ENCODE results near the gene GHRL. TPM values are rescaled to one million over a fixed set of nuclear protein-coding genes. Genes with fewer than 3 reads are reported as not detected.

The GHRL gene
- total and polyA plus RNA-seq, 2 donors (not counting 3 experiments of a cell fraction or from before 2014, with no cell fraction given) = not detected

GRCh38 chr3:10336761-10337160, 44.0 kb upstream of the GHRL start:
- H3K9ac ChIP-seq (replicated peaks; ENCODE audit: extremely low read depth, insufficient read depth, low read length) = no peak overlapping the region
- dilution Hi-C loops (cut with MboI; ENCODE audit: extremely low pct_ligation_motif_present, low sequenced_read_pairs) (no loop called here), intact Hi-C loops (cut with micrococcal nuclease) (no loop called here)
- ChIA-PET POLR2A (no interaction called here), CTCF (interaction anchor here (1.0 to 1.5 kb wide), 4 partner anchors 10 to 402 kb away, joined by 3 to 5 read pairs (median 3); partner anchors contain the start of gene SEC13)
- no peaks in the 10 kb centered on the region for H3K4me1 ChIP-seq (ENCODE audit: control insufficient read depth, extremely low read depth, insufficient read depth, low read length)
- no peak overlapping the region for H3K4me2 ChIP-seq (ENCODE audit: insufficient read depth, low read length)
- DNase-seq (ENCODE audit: low read depth, low spot score) (no peak), FAIRE-seq (no peak)
- TF ChIP-seq, protein P1, sequence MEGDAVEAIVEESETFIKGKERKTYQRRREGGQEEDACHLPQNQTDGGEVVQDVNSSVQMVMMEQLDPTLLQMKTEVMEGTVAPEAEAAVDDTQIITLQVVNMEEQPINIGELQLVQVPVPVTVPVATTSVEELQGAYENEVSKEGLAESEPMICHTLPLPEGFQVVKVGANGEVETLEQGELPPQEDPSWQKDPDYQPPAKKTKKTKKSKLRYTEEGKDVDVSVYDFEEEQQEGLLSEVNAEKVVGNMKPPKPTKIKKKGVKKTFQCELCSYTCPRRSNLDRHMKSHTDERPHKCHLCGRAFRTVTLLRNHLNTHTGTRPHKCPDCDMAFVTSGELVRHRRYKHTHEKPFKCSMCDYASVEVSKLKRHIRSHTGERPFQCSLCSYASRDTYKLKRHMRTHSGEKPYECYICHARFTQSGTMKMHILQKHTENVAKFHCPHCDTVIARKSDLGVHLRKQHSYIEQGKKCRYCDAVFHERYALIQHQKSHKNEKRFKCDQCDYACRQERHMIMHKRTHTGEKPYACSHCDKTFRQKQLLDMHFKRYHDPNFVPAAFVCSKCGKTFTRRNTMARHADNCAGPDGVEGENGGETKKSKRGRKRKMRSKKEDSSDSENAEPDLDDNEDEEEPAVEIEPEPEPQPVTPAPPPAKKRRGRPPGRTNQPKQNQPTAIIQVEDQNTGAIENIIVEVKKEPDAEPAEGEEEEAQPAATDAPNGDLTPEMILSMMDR (IDR thresholded peaks at IDR 0.05; ENCODE audit: extremely low read depth in 1 of 2, insufficient read depth in 1 of 2, low read depth in 1 of 2, low read length in 2 of 2) = no peak
- TF ChIP-seq MYC (IDR thresholded peaks at IDR 0.05; ENCODE audit: low read depth, low read length) (no peak), MAX (IDR thresholded peaks at IDR 0.05; ENCODE audit: insufficient read depth, insufficient read length) (no peak), GATA2 (IDR thresholded peaks at IDR 0.05; ENCODE audit: insufficient read depth, insufficient read length, low read depth, low read length) (no peak), JUN (IDR thresholded peaks at IDR 0.05; ENCODE audit: borderline replicate concordance, insufficient read depth, insufficient read length, low read depth) (no peak), EZH2 (IDR thresholded peaks at IDR 0.05; ENCODE audit: borderline replicate concordance, low read depth, low read length, severe bottlenecking) (no peak)
- peaks cover 0 to 2% of the 10 kb centered on the region in 2 experiments for H3K27me3 ChIP-seq (ENCODE audit: control insufficient read depth in 2 of 2, insufficient read depth in 2 of 2, low read length in 2 of 2)
- no peaks in the 10 kb centered on the region for H3K9me1 ChIP-seq (replicated peaks; ENCODE audit: control insufficient read depth, extremely low read depth, insufficient read depth, low read length)
- H2AFZ ChIP-seq (ENCODE audit: low read depth, low read length) = no peak overlapping the region
- H3K79me2 ChIP-seq (ENCODE audit: control insufficient read depth, insufficient read depth, low read length) = no peaks in the 10 kb centered on the region
- no peak overlapping the region for H3K27ac ChIP-seq (ENCODE audit: insufficient read depth, low read depth, low read length)
- no TSS peak for BruUV-seq (replicated peaks)
- H3K36me3 ChIP-seq (ENCODE audit: control insufficient read depth in 2 of 2, extremely low read depth in 1 of 2, insufficient read depth in 2 of 2, low read length in 2 of 2) = no peaks in the 10 kb centered on the region
- no peak overlapping the region for H3K4me3 ChIP-seq (replicated peaks in 1 of 3; ENCODE audit: insufficient read depth in 1 of 3, low read depth in 1 of 3, low read length in 3 of 3)
- no peaks in the 10 kb centered on the region for H3K9me3 ChIP-seq (replicated peaks; ENCODE audit: control insufficient read depth, insufficient read depth, low read length)
- H4K20me1 ChIP-seq (replicated peaks; ENCODE audit: control insufficient read depth, extremely low read depth, insufficient read depth, low read length) = no peaks in the 10 kb centered on the region

Data from endothelial cell of umbilical vein (primary cell).